Measurements from ENCODE around the gene OSBPL10.

The OSBPL10 gene

DNA sequence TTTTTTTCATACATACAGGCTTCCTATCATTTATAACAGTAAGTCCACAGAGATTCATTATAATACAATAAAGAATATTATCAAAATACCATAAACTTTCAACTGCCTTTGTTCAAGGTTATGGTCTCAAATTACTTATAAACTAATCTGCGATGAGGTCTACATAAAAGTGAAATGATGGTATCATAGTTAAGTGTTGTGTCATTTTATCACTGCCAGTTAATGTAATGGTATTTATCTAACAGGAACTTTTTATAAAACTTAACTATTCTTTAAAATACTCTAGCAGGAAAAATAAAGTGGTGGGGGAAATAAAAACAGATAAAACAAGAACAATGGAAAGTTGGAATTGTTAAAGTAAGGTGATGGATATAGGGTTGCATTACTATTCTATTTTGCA is 153.1 kb downstream of the OSBPL10 start:
- no peak for DNase-seq (ENCODE audit: low read depth)
- TF ChIP-seq, protein P1, sequence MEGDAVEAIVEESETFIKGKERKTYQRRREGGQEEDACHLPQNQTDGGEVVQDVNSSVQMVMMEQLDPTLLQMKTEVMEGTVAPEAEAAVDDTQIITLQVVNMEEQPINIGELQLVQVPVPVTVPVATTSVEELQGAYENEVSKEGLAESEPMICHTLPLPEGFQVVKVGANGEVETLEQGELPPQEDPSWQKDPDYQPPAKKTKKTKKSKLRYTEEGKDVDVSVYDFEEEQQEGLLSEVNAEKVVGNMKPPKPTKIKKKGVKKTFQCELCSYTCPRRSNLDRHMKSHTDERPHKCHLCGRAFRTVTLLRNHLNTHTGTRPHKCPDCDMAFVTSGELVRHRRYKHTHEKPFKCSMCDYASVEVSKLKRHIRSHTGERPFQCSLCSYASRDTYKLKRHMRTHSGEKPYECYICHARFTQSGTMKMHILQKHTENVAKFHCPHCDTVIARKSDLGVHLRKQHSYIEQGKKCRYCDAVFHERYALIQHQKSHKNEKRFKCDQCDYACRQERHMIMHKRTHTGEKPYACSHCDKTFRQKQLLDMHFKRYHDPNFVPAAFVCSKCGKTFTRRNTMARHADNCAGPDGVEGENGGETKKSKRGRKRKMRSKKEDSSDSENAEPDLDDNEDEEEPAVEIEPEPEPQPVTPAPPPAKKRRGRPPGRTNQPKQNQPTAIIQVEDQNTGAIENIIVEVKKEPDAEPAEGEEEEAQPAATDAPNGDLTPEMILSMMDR (conservative IDR thresholded peaks at IDR 0.05; ENCODE audit: low read depth, low read length), result no peak
- H3K4me3 ChIP-seq (ENCODE audit: low read depth, low read length), result no peak overlapping the region

DNA sequence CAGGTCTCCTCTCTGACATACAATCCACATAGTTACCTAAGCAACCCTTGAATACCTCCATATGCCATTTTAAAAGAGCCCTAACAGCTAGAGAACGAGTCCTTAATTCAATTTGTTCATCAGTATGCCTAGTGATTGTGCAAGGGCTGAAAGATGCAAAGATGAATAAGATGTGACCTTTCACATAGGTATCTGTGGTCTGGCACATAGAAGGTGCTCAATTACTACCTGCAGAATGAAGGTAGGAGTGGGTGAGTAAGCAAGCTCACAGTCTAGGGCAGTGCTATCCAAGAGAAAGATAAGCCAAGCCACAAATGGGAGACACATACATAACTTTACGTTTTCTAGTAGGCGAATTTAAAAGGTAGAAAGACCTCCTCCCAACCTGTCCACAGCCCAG is 157.9 kb downstream of the OSBPL10 start:
- TF ChIP-seq, protein P1 (conservative IDR thresholded peaks at IDR 0.05; ENCODE audit: low read depth, low read length), result no peak

DNA sequence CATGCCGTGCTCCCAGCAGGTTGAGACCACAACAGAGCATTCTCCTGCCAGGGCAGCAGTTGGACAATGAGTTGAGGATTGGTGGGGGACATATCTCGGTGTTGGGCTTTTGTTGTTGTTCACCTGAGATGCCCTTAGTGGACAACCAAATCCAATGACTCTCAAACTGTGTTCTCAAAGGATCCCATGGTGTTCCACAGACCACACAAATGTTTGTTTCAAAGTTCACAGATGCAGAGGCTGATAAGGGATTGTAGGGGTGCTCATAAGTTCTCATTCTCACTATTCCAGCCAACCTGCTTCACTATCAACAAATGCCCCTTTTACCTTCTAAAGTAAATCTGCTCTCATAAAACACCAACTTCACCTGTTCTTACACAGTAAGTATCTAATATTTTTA is 159.9 kb downstream of the OSBPL10 start:
- no peak for DNase-seq (ENCODE audit: low read depth)
- H3K4me3 ChIP-seq (ENCODE audit: low read depth, low read length), result no peak overlapping the region
- TF ChIP-seq, protein P1 (conservative IDR thresholded peaks at IDR 0.05; ENCODE audit: low read depth, low read length), result no peak

More for the DNA sequence above, 157.9 kb downstream of the OSBPL10 start:
- no peak for DNase-seq (ENCODE audit: low read depth)
- no peak overlapping the region for H3K4me3 ChIP-seq (ENCODE audit: low read depth, low read length)

- no peak overlapping the region for H3K4me3 ChIP-seq (ENCODE audit: low read depth, low read length)
- TF ChIP-seq, protein P1 (conservative IDR thresholded peaks at IDR 0.05; ENCODE audit: low read depth, low read length), result no peak
- DNase-seq (ENCODE audit: low read depth), result no peak
Observed at GRCh38 chr3:31819441-31819840, 161.6 kb downstream of the OSBPL10 start.

DNA sequence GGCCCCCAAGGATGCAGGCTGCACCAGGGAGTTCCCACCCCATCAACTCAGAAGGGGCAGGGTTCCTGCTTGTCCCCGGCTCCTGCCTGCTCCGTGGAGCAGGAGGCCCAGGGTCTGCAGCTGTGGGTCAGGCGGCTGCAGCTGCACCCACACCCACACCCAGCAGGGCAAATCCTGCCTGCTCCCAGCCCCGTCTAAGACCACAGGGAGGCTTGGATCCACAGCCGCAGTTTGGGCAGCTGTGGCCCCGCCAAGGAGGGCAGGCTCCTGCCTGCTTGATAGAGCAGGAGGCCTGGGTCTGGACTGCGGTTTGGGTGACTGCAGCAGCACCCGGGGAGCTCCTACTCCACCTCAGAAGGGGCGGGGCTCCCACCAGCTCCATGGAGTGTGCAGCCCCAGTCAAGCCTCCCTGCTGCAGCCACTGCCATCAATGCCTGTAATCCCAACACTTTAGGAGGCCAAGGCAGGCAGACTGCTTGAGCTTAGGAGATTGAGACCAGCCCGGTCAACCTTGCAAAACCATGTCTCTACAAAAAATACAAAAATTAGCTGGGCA is 163.6 kb downstream of the OSBPL10 start:
- H3K4me3 ChIP-seq (ENCODE audit: low read depth, low read length), result no peak overlapping the region
- DNase-seq (ENCODE audit: low read depth), result no peak
- TF ChIP-seq, protein P1 (conservative IDR thresholded peaks at IDR 0.05; ENCODE audit: low read depth, low read length), result no peak

DNA sequence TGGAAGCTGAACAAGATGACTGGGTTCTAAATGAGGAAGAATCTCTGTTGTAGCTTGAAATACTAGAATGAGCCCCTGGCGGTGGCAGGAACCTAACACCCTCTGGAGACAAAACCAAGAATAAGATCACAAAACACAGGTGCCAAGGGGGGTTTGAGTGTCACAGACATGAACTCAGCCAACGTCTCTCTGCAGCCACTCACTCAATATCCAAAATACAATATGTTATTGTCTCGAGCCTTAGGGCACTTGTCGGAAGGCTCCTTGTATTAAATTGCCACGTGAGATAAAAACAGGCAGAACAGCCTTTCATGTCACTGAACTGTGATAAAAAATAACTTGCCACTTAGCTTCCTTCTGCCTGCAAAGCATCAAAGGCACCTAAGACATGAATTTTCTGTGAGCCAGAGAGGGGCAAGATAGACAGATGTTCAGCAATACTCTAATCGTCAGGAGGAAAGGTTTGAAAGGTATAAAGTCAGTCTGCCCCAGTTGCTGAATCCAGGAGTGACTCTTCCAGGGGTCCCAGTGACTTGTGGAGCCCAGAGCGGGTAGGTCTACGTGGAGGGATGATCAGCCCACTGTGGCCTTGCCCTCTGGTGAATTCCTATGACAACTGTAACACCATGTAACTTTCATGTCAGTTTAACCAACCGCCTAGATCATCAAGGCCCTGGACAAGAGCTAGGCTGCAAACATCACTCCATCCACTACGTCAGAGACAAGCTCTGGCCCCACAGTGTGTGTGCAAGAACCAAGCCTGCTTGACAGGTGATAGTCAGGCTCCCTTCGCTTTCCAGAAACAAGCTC is 165.2 kb downstream of the OSBPL10 start:
- no peak for DNase-seq (ENCODE audit: low read depth)
- TF ChIP-seq, protein P1 (conservative IDR thresholded peaks at IDR 0.05; ENCODE audit: low read depth, low read length), result no peak
- no peak overlapping the region for H3K4me3 ChIP-seq (ENCODE audit: low read depth, low read length)

- TF ChIP-seq, protein P1 (conservative IDR thresholded peaks at IDR 0.05; ENCODE audit: low read depth, low read length), result no peak
- no peak for DNase-seq (ENCODE audit: low read depth)
- H3K4me3 ChIP-seq (ENCODE audit: low read depth, low read length), result no peak overlapping the region
Observed at GRCh38 chr3:31815006-31815405, 166.1 kb downstream of the OSBPL10 start.

Measured in choroid plexus epithelial cell (primary cell).